ENCODE measurements around the gene PRXL2A.

GRCh38 chr10:80453842-80454512, 45.6 kb downstream of the PRXL2A start, which contains the start of gene TSPAN14:
- TF ChIP-seq CTCF (conservative IDR thresholded peaks at IDR 0.05 in 1 of 2, IDR thresholded peaks at IDR 0.05 in 1 of 2; ENCODE audit: extremely low read depth in 1 of 2, insufficient read depth in 1 of 2, low read depth in 1 of 2, low read length in 2 of 2), result no peak
- no peak for TF ChIP-seq EZH2 (IDR thresholded peaks at IDR 0.05; ENCODE audit: borderline replicate concordance, low read length)
